SK-N-SH treated with all-trans-retinoic acid at 6 μM for 48 hours (cell line): ENCODE measurements around the gene F3.

ENCODE experiments used
- ATAC-seq: fragments of 200-7000 bp; cut with Tn5 transposase; 3 replicates; pipeline ENCODE4 v1.9.1; 2020; ENCODE audit warnings: mild to moderate bottlenecking, moderate library complexity
- ARNTL ChIP-seq: fragments of 450-650 bp; formaldehyde crosslinking; IDR thresholded peaks from 2 replicates; pipeline ENCODE4 v1.5.0; 2020; ENCODE audit warnings: low read depth, mild to moderate bottlenecking, moderate library complexity, borderline replicate concordance
- BACH2 ChIP-seq: fragments of 250-450 bp; sonication (Bioruptor Pico); IDR thresholded peaks from 2 replicates; pipeline ENCODE4 v1.9.0; 2021; ENCODE audit warnings: mild to moderate bottlenecking, borderline replicate concordance
- CREB5 ChIP-seq: fragments of 250-450 bp; sonication (Bioruptor Pico); IDR thresholded peaks from 2 replicates; pipeline ENCODE4 v1.5.1; 2020; ENCODE audit warnings: low read depth, mild to moderate bottlenecking, moderate library complexity
- CSDC2 ChIP-seq: fragments of 250-450 bp; sonication (Bioruptor Pico); IDR thresholded peaks from 2 replicates; pipeline ENCODE4 v1.5.0; 2020; ENCODE audit warnings: mild to moderate bottlenecking, moderate library complexity
- CSRNP3 ChIP-seq: fragments of 250-450 bp; sonication (Bioruptor Pico); IDR thresholded peaks from 2 replicates; pipeline ENCODE4 v1.5.1; 2021; ENCODE audit warnings: mild to moderate bottlenecking, moderate library complexity
- ESRRG ChIP-seq: fragments of 250-450 bp; sonication (Bioruptor Pico); IDR thresholded peaks from 2 replicates; pipeline ENCODE4 v1.6.1; 2021; ENCODE audit warnings: mild to moderate bottlenecking
- OSR1 ChIP-seq: fragments of 250-450 bp; sonication (Bioruptor Pico); IDR thresholded peaks from 2 replicates; pipeline ENCODE4 v1.8.0; 2022; ENCODE audit warnings: moderate library complexity, mild to moderate bottlenecking, inconsistent platforms
- PATZ1 ChIP-seq: fragments of 250-450 bp; sonication (Bioruptor Pico); IDR thresholded peaks from 2 replicates; pipeline ENCODE4 v1.8.0; 2020; ENCODE audit warnings: mild to moderate bottlenecking, moderate library complexity, borderline replicate concordance
- POU6F1 ChIP-seq: fragments of 250-450 bp; sonication (Bioruptor Pico); IDR thresholded peaks from 2 replicates; pipeline ENCODE4 v1.8.0; 2021; ENCODE audit warnings: low read depth, mild to moderate bottlenecking, moderate library complexity, borderline replicate concordance
- PPARA ChIP-seq: fragments of 250-450 bp; sonication (Bioruptor Pico); IDR thresholded peaks from 2 replicates; pipeline ENCODE4 v1.5.0; 2020; ENCODE audit warnings: mild to moderate bottlenecking, borderline replicate concordance
- RARB ChIP-seq: fragments of 250-450 bp; sonication (Bioruptor Pico); IDR thresholded peaks from 2 replicates; pipeline ENCODE4 v1.8.0; 2021; ENCODE audit warnings: mild to moderate bottlenecking, moderate library complexity
- SNAI2 ChIP-seq: fragments of 250-450 bp; sonication (Bioruptor Pico); IDR thresholded peaks from 2 replicates; pipeline ENCODE4 v1.5.0; 2020; ENCODE audit warnings: mild to moderate bottlenecking, moderate library complexity
- TCF4 ChIP-seq: fragments of 250-450 bp; sonication (Bioruptor Pico); IDR thresholded peaks from 2 replicates; pipeline ENCODE4 v1.8.0; 2021; ENCODE audit warnings: mild to moderate bottlenecking, moderate library complexity, borderline replicate concordance
- TOX ChIP-seq: fragments of 250-450 bp; sonication (Bioruptor Pico); IDR thresholded peaks from 2 replicates; pipeline ENCODE4 v1.8.0; 2021; ENCODE audit warnings: mild to moderate bottlenecking, moderate library complexity, borderline replicate concordance
- TSHZ2 ChIP-seq: fragments of 250-450 bp; sonication (Bioruptor Pico); IDR thresholded peaks from 2 replicates; pipeline ENCODE4 v1.5.0; 2020; ENCODE audit warnings: mild to moderate bottlenecking, moderate library complexity
- ZFP3 ChIP-seq: fragments of 250-450 bp; sonication (Bioruptor Pico); IDR thresholded peaks from 2 replicates; pipeline ENCODE4 v1.5.0; 2020; ENCODE audit warnings: mild to moderate bottlenecking, moderate library complexity
- ZFP30 ChIP-seq: fragments of 450-650 bp; formaldehyde crosslinking; IDR thresholded peaks from 2 replicates; pipeline ENCODE4 v1.5.0; 2022; ENCODE audit warnings: mild to moderate bottlenecking, moderate library complexity
- ZNF565 ChIP-seq: fragments of 450-650 bp; formaldehyde crosslinking; conservative IDR thresholded peaks from 2 replicates; pipeline ENCODE4 v1.5.0; 2020; ENCODE audit warnings: low read depth, mild to moderate bottlenecking, moderate library complexity
- ZNF70 ChIP-seq: fragments of 450-650 bp; formaldehyde crosslinking; IDR thresholded peaks from 2 replicates; pipeline ENCODE4 v1.5.0; 2020; ENCODE audit warnings: mild to moderate bottlenecking, moderate library complexity
- ZNF8 ChIP-seq: fragments of 450-650 bp; formaldehyde crosslinking; IDR thresholded peaks from 2 replicates; pipeline ENCODE4 v1.5.0; 2020; ENCODE audit warnings: mild to moderate bottlenecking, moderate library complexity

The F3 gene

GRCh38 chr1:94589728-94590127 lies 48.2 kb upstream of the F3 start:
- TF ChIP-seq BACH2 (CRISPR knock-in tag) (no peak), ARNTL (CRISPR knock-in tag) (no peak), CSDC2 (CRISPR knock-in tag) (no peak)
- TF ChIP-seq, all 23 proteins: peak for 0
- ATAC-seq: no peak

GRCh38 chr1:94582565-94582964 lies 41.0 kb upstream of the F3 start:
- TF ChIP-seq CSRNP3 (CRISPR knock-in tag) (no peak), BACH2 (CRISPR knock-in tag) (no peak), ZNF565 (no peak), PATZ1 (CRISPR knock-in tag) (no peak), POU6F1 (no peak), CREB5 (CRISPR knock-in tag) (no peak), ZFP30 (CRISPR knock-in tag) (no peak), PPARA (no peak), ZFP3 (CRISPR knock-in tag) (no peak), ZNF8 (CRISPR knock-in tag) (no peak), TOX (CRISPR knock-in tag) (no peak)
- ATAC-seq: no peak

- TF ChIP-seq TCF4 (CRISPR knock-in tag): no peak
- TF ChIP-seq POU6F1: no peak
- TF ChIP-seq ARNTL (CRISPR knock-in tag): no peak
- no peak for TF ChIP-seq ZNF565
- no peak for TF ChIP-seq OSR1 (CRISPR knock-in tag)
- TF ChIP-seq TSHZ2: no peak
- TF ChIP-seq ZFP3 (CRISPR knock-in tag): no peak
- no peak for TF ChIP-seq RARB (CRISPR knock-in tag)
- TF ChIP-seq CREB5 (CRISPR knock-in tag): no peak
- no peak for TF ChIP-seq ESRRG (CRISPR knock-in tag)
- no peak for TF ChIP-seq SNAI2 (CRISPR knock-in tag)
- no peak for TF ChIP-seq ZNF70 (CRISPR knock-in tag)
- no peak for TF ChIP-seq CSDC2 (CRISPR knock-in tag)
- no peak; the same call in 1 of the 3 replicates for ATAC-seq
Measured at GRCh38 chr1:94580367-94581115, 39.0 kb upstream of the F3 start.
